ENCODE measurements around the gene TRAPPC3L.

The TRAPPC3L gene

DNA sequence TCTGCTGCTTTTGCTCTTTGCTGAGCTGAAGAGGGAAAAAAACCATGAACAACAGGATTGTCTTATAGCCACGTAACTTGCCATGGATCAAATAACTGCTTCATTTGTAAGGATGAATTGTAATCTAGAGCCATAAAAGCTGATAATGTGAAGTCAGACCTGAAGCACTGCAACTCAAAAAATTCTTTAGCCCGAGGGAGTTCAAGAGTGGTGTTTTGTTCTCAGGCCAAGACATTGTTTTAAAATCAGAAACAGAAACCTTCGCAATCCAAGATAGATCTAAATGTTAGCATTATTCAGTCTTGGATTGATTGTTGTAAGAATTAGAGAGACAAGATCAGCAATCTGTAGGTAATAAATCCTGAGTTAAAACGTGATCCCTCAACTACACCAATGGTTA lies at the start of gene TRAPPC3L:
TSS of gene TRAPPC3L (minus strand) at position 34 of the 400 bp plus-strand sequence. CDS start 170 bp downstream, outside the sequence.
- H3K4me3 ChIP-seq (ENCODE audit: low read depth, low read length): no peak within 1 kb of the TSS
- no peak for DNase-seq (ENCODE audit: low read depth)

- no peak overlapping the region for H3K4me3 ChIP-seq (ENCODE audit: low read depth, low read length)
- no peak for DNase-seq (ENCODE audit: low read depth)
Measured at GRCh38 chr6:116595247-116595646, 49.8 kb upstream of the TRAPPC3L start.

- no peak overlapping the region for H3K4me3 ChIP-seq (ENCODE audit: low read depth, low read length)
- DNase-seq (ENCODE audit: low read depth): no peak
Measured at GRCh38 chr6:116586738-116587137, 41.3 kb upstream of the TRAPPC3L start.

- no peak overlapping the region for H3K4me3 ChIP-seq (ENCODE audit: low read depth, low read length)
- no peak for DNase-seq (ENCODE audit: low read depth)
Measured at GRCh38 chr6:116586276-116586675, 40.8 kb upstream of the TRAPPC3L start.

- DNase-seq (ENCODE audit: low read depth): no peak
- no peak overlapping the region for H3K4me3 ChIP-seq (ENCODE audit: low read depth, low read length)
Measured at GRCh38 chr6:116580198-116580597, 34.7 kb upstream of the TRAPPC3L start.

DNA sequence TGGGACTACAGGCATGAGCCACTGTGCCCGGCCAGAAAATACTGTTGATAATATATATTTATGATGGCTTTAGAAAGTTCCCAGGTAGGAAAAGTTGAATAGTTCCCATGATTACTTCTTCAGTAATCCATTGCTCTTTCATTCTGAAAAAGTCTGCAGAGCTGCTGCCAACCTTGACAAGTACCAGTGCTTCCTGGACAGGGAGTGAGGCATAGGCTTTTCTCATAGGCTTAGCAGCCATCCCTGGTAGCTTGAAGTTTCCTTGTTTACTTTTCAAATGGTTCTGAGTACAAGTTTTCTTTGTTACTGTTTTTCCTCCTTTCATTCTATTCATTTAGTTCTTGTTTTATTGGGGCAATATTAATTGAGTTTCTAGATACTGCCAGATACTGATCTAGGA lies 33.7 kb upstream of the TRAPPC3L start:
- DNase-seq (ENCODE audit: low read depth): no peak
- H3K4me3 ChIP-seq (ENCODE audit: low read depth, low read length): no peak overlapping the region

DNA sequence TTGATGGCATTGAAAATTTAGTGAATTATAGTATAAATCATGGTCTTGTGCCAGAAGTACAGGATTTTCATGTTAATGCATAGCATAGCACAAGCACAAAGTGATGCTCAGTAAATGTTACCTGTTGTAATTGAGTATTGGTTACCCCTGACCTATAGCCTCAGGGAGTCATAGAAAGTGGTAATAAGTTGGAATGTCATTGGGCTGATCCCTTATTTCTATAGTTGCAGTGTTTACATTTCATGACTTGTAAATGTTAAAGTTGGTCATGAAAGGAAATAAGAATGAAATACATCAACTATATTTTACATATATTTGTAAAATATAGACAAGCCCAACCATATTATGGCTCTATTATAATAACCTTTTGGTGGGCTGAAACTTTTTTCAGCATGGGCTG lies 32.9 kb upstream of the TRAPPC3L start:
- no peak overlapping the region for H3K4me3 ChIP-seq (ENCODE audit: low read depth, low read length)
- no peak for DNase-seq (ENCODE audit: low read depth)

DNA sequence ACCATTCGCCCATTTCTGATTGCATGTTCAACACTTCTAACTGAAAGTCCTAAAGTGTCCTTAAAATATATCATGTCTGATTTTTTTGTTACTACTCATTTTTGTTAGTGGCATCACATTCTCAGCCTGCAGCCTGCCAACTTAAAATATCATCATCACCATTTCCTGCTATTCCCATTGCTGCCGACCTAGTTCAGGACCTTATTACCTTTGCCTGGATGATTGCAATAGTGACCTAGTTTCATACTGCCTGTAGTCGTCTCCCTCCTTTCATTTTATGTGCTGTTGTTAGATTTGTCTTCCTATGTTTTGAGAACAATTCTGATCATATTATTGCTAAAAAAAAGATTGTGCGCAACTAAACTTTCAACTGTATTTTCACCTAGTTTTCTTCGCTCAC lies 32.0 kb upstream of the TRAPPC3L start:
- no peak for DNase-seq (ENCODE audit: low read depth)
- no peak overlapping the region for H3K4me3 ChIP-seq (ENCODE audit: low read depth, low read length)

DNA sequence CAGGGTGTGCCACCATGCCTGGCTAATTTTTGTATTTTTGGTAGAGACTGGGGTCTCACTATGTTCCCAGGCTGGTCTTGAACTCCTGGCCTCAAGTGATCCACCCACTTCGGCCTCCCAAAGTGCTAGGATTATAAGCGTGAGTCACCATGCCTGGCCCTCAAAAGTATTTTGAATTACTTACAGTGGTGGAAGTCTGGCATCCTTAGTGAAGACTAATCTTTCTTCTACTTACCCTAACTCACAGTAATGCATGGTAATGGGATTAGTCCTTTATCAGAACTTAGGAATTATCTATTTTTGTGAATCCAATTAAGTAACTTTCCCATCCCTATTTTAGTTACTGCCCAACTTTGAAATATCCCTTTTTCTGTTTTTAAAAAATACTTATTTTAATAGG lies 29.7 kb upstream of the TRAPPC3L start:
- DNase-seq (ENCODE audit: low read depth): no peak
- no peak overlapping the region for H3K4me3 ChIP-seq (ENCODE audit: low read depth, low read length)

DNA sequence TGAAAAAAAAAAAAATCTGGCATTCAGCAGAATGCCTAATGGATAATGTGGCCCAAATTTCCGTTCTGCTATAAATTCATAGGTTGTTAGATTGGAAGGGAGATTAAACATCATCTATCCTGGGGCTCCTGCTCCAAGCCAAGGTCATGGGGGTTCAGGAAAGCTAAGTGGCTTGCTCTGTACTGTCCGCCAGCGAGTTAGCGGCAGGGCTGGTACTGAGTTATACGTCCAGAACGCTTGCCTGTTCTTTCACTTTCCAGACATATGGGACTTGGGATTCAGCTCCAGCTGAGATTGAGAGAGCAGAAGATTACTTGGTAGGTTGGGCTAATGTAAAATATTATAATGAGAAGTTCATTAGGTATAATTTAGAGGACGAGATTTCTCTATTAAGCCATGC lies 26.7 kb upstream of the TRAPPC3L start:
- H3K4me3 ChIP-seq (ENCODE audit: low read depth, low read length): peak overlapping the region; percentile 82
- DNase-seq (ENCODE audit: low read depth): no peak

- no peak for DNase-seq (ENCODE audit: low read depth)
- H3K4me3 ChIP-seq (ENCODE audit: low read depth, low read length): peak overlapping the region; percentile 82
Measured at GRCh38 chr6:116571683-116572000, 26.2 kb upstream of the TRAPPC3L start.

DNA sequence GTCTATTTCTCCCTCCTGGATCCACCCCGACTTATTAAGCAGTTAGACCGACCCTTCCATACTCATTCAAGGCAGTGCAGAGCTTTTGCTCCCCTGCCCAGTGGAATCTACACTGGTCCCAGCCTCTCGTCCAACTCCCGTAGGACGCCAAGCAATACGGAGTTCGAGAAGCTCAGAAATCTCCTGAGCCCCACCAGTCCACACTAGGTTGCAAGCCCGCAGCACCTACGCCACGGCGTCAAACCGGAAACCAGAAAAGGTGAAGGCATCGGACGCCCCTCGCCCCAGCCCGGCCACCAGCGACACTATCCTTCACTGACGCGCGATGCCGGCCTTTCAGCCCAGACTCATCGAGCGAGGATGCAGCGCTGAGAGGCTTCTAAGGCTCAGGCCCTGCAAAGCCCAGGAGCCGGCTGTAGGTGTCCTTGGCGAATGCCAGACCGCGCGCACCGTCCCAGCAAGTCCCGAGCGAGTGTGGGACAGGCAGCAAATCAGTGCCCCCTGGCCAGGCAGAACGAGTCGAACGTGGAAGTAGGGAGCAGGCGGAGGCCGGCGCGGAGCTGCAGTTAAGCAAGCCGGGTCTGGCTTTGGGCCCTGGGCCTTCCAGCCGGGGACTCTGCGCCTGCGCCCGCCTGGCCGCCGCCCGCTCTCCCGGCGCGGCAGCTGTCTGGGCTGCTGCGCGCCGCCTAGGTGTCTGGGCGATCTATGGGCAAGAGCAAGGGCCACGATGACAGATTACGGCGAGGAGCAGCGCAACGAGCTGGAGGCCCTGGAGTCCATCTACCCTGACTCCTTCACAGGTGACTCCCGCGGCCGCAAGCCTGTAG lies 25.6 kb upstream of the TRAPPC3L start, which contains the start of gene RWDD1:
TSS of gene RWDD1 (plus strand) at position 649 of the 827 bp plus-strand sequence. CDS start at position 728, 79 bp downstream.
- peak within 1 kb of the TSS; percentile 82 for H3K4me3 ChIP-seq (ENCODE audit: low read depth, low read length)
- peak; percentile 100 for DNase-seq (ENCODE audit: low read depth)

GRCh38 chr6:116568821-116569755 lies 23.6 kb upstream of the TRAPPC3L start:
- H3K4me3 ChIP-seq (ENCODE audit: low read depth, low read length): no peak overlapping the region
- no peak for DNase-seq (ENCODE audit: low read depth)

DNA sequence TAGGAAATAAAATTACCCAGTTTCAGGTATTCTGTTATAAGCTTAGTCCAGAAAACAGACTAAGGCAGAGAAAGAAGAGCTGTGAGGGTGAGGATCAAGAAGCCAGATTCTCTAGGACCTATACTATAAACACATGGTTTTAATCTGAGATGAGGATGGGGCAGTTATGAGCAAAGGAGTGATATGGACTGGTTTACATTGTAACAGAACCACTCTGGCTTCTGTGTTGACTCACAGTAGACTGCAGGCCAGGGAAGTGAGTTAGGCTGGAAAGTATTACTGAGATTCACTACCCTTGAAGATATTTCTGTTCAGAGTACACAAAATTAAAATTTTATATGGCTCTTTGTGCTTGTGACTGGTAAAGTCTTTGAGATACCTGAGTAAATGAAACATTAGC lies 22.6 kb upstream of the TRAPPC3L start:
- no peak overlapping the region for H3K4me3 ChIP-seq (ENCODE audit: low read depth, low read length)
- DNase-seq (ENCODE audit: low read depth): no peak

GRCh38 chr6:116564921-116565872 lies 19.7 kb upstream of the TRAPPC3L start:
- no peak for DNase-seq (ENCODE audit: low read depth)
- H3K4me3 ChIP-seq (ENCODE audit: low read depth, low read length): peak overlapping the region; percentile 8

DNA sequence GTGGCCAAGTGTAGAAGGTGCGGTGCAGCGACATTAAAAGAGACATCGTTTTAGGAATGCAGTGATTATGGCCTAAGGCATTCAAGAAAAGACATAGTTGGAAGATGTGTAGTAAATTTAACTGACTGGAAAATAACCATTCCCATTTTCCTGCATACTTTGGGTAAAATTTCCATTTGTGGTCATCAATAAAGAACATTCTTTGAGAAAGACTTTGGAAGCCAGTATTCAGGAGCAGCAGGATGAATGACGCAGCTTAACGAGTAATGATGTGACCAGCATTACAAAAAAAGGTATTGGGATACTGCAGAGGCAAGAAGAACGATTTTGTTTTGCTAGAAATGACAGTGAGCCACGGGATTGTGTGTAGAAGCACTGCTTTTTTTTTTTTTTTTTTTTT lies 18.8 kb upstream of the TRAPPC3L start:
- H3K4me3 ChIP-seq (ENCODE audit: low read depth, low read length): no peak overlapping the region
- no peak for DNase-seq (ENCODE audit: low read depth)

DNA sequence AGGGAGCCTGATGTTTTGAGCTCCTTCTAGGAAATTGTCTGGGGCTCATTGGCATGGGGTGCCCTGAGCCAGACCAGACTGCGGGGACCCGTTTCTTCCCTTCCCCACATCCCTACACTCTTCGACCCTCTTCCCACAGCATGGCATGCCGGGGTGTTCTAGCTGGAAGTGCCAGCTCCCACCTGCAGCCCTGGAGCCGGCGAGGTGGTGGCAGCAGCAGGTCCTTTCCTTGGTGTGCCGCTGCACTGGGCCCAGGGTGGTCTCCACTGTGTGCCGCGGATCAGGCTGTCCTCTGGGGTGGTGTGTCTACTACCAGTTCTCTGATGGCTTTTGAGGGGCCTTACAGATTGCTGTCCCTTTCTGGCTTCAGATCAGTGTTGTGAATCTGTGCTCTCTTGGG lies 18.3 kb upstream of the TRAPPC3L start:
- DNase-seq (ENCODE audit: low read depth): no peak
- H3K4me3 ChIP-seq (ENCODE audit: low read depth, low read length): no peak overlapping the region

DNA sequence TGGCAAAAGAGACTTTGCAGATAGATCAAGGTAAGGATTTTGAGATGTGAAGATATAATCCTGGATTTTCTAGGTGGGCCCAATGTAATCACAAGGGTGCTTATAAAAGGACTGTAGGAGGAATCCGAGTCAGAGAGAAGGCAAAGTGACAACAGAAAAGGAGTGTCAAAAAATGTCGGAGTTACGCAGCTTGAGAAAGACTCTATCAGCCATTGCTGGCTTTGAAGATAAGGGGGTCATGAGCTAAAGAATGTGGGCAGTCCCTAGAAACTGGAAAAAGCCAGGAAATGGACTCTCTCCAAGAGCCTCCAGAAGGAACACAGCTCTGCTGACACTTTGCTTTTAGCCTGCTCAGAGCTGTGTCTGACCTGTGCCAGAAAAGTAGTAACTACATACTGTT lies 17.1 kb upstream of the TRAPPC3L start:
- DNase-seq (ENCODE audit: low read depth): no peak
- H3K4me3 ChIP-seq (ENCODE audit: low read depth, low read length): no peak overlapping the region

DNA sequence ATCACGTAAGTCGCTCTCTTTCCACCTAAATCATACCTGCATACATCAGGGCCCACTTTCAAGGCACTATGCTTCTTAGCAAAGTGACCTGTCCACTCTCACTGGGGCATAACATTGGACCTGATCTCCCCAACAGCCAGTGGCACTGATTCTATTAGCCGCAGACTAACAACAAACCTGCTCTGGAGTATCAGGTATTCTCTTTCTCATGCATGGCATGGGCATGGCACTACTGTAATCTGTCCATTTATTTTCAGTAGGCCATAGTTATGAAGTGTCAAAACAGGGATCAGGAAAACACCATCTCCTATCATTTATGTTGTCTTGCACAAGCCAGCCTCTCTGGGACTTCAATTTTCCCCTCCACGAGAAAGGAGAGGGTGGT lies 16.5 kb upstream of the TRAPPC3L start:
- H3K4me3 ChIP-seq (ENCODE audit: low read depth, low read length): no peak overlapping the region
- DNase-seq (ENCODE audit: low read depth): no peak
